Measurements from ENCODE around the gene ZSCAN5B. TPM values are rescaled to one million over a fixed set of nuclear protein-coding genes. Genes with fewer than 3 reads are reported as not detected.
"Not testable (repeated sequence)": the region's sequence is repeated elsewhere in the genome, so short reads cannot be mapped to it uniquely, and the experiment has no call there.

ZSCAN5B gene
- total RNA-seq (not detected), total RNA-seq (0 to 0.13 (median 0) reads per million in 29 experiments)
- not detected for total RNA-seq (2013)

DNA sequence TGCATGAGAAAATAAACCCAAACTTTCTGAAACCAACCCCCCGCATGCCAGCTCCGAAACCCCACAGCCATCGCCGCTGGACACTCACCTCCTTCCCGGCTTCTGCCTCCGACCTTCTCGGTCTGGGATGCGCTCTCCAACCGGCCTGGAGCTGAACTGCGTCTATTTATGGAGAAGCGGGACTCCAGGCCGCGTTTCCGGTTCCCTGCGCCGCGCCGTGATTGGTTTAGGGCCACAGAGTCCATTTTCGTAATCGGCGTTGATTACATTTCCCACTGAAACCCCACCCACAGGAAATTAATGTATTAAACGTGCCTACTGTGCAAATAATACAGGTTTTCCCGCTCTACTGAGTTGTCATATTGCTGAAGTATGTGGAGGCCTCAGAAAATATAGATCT, at the start of gene ZSCAN5B:
TSS of gene ZSCAN5B (minus strand) at position 138 of the 400 bp plus-strand sequence. CDS start 4,731 bp downstream, outside the sequence.
- ATAC-seq (replicated peaks in 1 of 4); H3K36me3 ChIP-seq (ENCODE audit: control insufficient read depth in 2 of 2, extremely low read depth in 1 of 2, insufficient read depth in 1 of 2, low read length in 1 of 2); H3K4me3 Mint-ChIP-seq; H3K4me1 ChIP-seq (ENCODE audit: control insufficient read depth in 1 of 2, extremely low read depth in 1 of 2, insufficient read depth in 2 of 2, low read length in 2 of 2); H3K27me3 ChIP-seq (replicated peaks in 1 of 2; ENCODE audit: control insufficient read depth in 2 of 2, extremely low read depth in 1 of 2, insufficient read depth in 2 of 2, low read length in 1 of 2); H3K36me3 Mint-ChIP-seq; H3K4me3 ChIP-seq (ENCODE audit: control insufficient read depth in 1 of 2, extremely low read depth in 1 of 2, low read length in 1 of 2); H3K27me3 Mint-ChIP-seq; H3K9me3 Mint-ChIP-seq; DNase-seq; CTCF ChIA-PET; H3K4me1 Mint-ChIP-seq; POLR2A ChIA-PET; H3K27ac ChIP-seq (ENCODE audit: low read length); H3K9me3 ChIP-seq; H3K27ac Mint-ChIP-seq: not testable (repeated sequence)
- 92% methylated on average over 7 of the region's 23 CpGs for WGBS (ENCODE audit: insufficient coverage)

GRCh38 chr19:56245764-56246163, 48.2 kb upstream of the ZSCAN5B start:
- H3K27ac ChIP-seq (ENCODE audit: low read length); H3K27me3 ChIP-seq (replicated peaks in 1 of 2; ENCODE audit: control insufficient read depth in 2 of 2, extremely low read depth in 1 of 2, insufficient read depth in 2 of 2, low read length in 1 of 2); H3K4me1 Mint-ChIP-seq; H3K9me3 Mint-ChIP-seq; POLR2A ChIA-PET; H3K4me3 Mint-ChIP-seq; H3K27me3 Mint-ChIP-seq; ATAC-seq (replicated peaks in 1 of 4); H3K36me3 ChIP-seq (ENCODE audit: control insufficient read depth in 2 of 2, extremely low read depth in 1 of 2, insufficient read depth in 1 of 2, low read length in 1 of 2); H3K36me3 Mint-ChIP-seq; DNase-seq; H3K4me1 ChIP-seq (ENCODE audit: control insufficient read depth in 1 of 2, extremely low read depth in 1 of 2, insufficient read depth in 2 of 2, low read length in 2 of 2); H3K27ac Mint-ChIP-seq; H3K4me3 ChIP-seq (ENCODE audit: control insufficient read depth in 1 of 2, extremely low read depth in 1 of 2, low read length in 1 of 2); H3K9me3 ChIP-seq; CTCF ChIA-PET: not testable (repeated sequence)
- 95% methylated on average over 2 of the region's 4 CpGs for WGBS (ENCODE audit: insufficient coverage)

DNA sequence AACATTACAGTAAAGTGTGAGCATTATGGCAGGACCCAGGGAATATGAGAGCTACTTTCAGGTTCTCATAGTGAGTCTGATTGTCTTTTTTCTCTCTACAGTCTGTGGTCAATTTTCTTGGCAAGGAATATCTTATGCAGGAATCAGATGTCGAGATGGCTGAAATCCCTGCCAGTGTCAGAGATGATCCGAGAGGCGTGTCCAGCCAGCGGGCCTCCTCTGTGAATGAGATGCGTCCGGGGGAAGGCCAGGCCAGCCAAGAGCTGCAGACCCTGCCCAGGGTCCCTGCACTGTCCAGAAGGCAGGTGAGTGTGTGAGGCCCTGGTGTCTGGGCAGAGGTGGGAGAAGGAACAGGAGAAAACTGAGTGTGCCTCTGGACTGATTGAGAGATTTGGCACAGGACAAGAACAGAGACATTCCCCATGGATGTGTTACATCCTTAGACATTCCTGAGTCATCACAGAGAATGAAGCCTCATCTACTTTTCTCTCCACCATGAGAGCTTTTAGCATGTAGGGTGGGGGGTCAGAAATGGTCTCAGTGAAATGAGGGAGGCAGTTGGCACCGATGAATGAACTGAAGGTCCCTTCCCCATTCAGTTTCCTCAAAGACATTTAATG, 47.6 kb upstream of the ZSCAN5B start:
- Histone ChIP-seq H3K4me3 (ENCODE audit: control insufficient read depth in 1 of 2, extremely low read depth in 1 of 2, low read length in 1 of 2) (no peak overlapping the region), H3K27ac (ENCODE audit: low read length) (no peak overlapping the region), H3K4me1 (ENCODE audit: control insufficient read depth in 1 of 2, extremely low read depth in 1 of 2, insufficient read depth in 2 of 2, low read length in 2 of 2) (no peaks in the 10 kb centered on the region), H3K36me3 (ENCODE audit: control insufficient read depth in 2 of 2, extremely low read depth in 1 of 2, insufficient read depth in 1 of 2, low read length in 1 of 2) (no peaks in the 10 kb centered on the region), H3K27me3 (replicated peaks in 1 of 2; ENCODE audit: control insufficient read depth in 2 of 2, extremely low read depth in 1 of 2, insufficient read depth in 2 of 2, low read length in 1 of 2) (no peaks in the 10 kb centered on the region), H3K9me3 (no peaks in the 10 kb centered on the region)
- ChIA-PET CTCF (no interaction called here), POLR2A (no interaction called here)
- no peak overlapping the region for H3K4me3 Mint-ChIP-seq
- peaks cover 7% of the 10 kb centered on the region for H3K36me3 Mint-ChIP-seq
- DNase-seq (no peak), ATAC-seq (replicated peaks in 1 of 4) (no peak)
- 92% methylated on average over 6 of the region's 7 CpGs for WGBS (ENCODE audit: insufficient coverage)
- H3K9me3 Mint-ChIP-seq = no peaks in the 10 kb centered on the region
- no peaks in the 10 kb centered on the region for H3K4me1 Mint-ChIP-seq
- H3K27ac Mint-ChIP-seq = no peak overlapping the region
- no peaks in the 10 kb centered on the region for H3K27me3 Mint-ChIP-seq

DNA sequence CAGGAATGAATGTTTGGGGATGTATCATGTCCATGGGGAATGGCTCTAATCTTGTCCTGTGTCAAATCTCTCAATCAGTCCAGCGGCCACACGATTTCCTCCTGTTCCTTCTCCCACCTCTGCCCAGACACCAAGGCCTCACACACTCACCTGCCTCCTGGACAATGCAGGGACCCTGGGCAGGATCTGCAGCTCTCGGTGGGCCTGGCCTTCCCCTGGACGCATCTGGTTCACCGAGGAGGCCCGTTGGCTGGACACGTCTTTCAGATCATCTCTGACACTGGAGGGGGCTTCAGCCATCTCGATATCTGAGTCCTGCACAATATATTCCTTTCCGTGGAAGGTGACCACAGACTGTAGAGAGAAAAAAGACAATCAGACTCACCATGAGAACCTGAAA, 25.9 kb upstream of the ZSCAN5B start:
- Mint-ChIP-seq H3K27me3 (peaks cover 0 to 2% of the 10 kb centered on the region in 2 donors), H3K4me1 (peaks cover 0 to 1% (median 0%) of the 10 kb centered on the region in 3 donors), H3K4me3 (no peak overlapping the region), H3K9me3 (no peaks in the 10 kb centered on the region), H3K27ac (no peak overlapping the region), H3K36me3 (peaks cover 28% of the 10 kb centered on the region)
- Histone ChIP-seq H3K4me1 (ENCODE audit: control insufficient read depth in 1 of 2, extremely low read depth in 1 of 2, insufficient read depth in 2 of 2, low read length in 2 of 2) (no peaks in the 10 kb centered on the region), H3K27me3 (replicated peaks in 1 of 2; ENCODE audit: control insufficient read depth in 2 of 2, extremely low read depth in 1 of 2, insufficient read depth in 2 of 2, low read length in 1 of 2) (peaks cover 2% of the 10 kb centered on the region in 2 experiments), H3K27ac (ENCODE audit: low read length) (no peak overlapping the region), H3K9me3 (no peaks in the 10 kb centered on the region), H3K36me3 (ENCODE audit: control insufficient read depth in 2 of 2, extremely low read depth in 1 of 2, insufficient read depth in 1 of 2, low read length in 1 of 2) (no peaks in the 10 kb centered on the region), H3K4me3 (ENCODE audit: control insufficient read depth in 1 of 2, extremely low read depth in 1 of 2, low read length in 1 of 2) (no peak overlapping the region)
- CTCF ChIA-PET = no interaction called here
- no peak for ATAC-seq (replicated peaks in 1 of 4)
- POLR2A ChIA-PET = no interaction called here
- no peak for DNase-seq
- WGBS (ENCODE audit: insufficient coverage) = 86% methylated on average over 9 of the region's 9 CpGs

- no peak overlapping the region for H3K27ac Mint-ChIP-seq
- CTCF ChIA-PET = no interaction called here
- Histone ChIP-seq H3K27ac (ENCODE audit: low read length) (no peak overlapping the region), H3K4me3 (ENCODE audit: control insufficient read depth in 1 of 2, extremely low read depth in 1 of 2, low read length in 1 of 2) (no peak overlapping the region), H3K36me3 (ENCODE audit: control insufficient read depth in 2 of 2, extremely low read depth in 1 of 2, insufficient read depth in 1 of 2, low read length in 1 of 2) (no peaks in the 10 kb centered on the region), H3K4me1 (ENCODE audit: control insufficient read depth in 1 of 2, extremely low read depth in 1 of 2, insufficient read depth in 2 of 2, low read length in 2 of 2) (no peaks in the 10 kb centered on the region), H3K9me3 (no peaks in the 10 kb centered on the region), H3K27me3 (replicated peaks in 1 of 2; ENCODE audit: control insufficient read depth in 2 of 2, extremely low read depth in 1 of 2, insufficient read depth in 2 of 2, low read length in 1 of 2) (peaks cover 2 to 6% of the 10 kb centered on the region in 2 experiments)
- WGBS (ENCODE audit: insufficient coverage) = 100% methylated on average over 3 of the region's 6 CpGs
- H3K4me1 Mint-ChIP-seq = peaks cover 0 to 3% (median 2%) of the 10 kb centered on the region in 3 donors
- ATAC-seq (replicated peaks in 1 of 4) (no peak), DNase-seq (no peak)
- POLR2A ChIA-PET = no interaction called here
- H3K36me3 Mint-ChIP-seq = peaks cover 28% of the 10 kb centered on the region
- no peaks in the 10 kb centered on the region for H3K9me3 Mint-ChIP-seq
- peaks cover 3 to 6% of the 10 kb centered on the region in 2 donors for H3K27me3 Mint-ChIP-seq
- no peak overlapping the region for H3K4me3 Mint-ChIP-seq
Measured at GRCh38 chr19:56222901-56223300, 25.3 kb upstream of the ZSCAN5B start.

GRCh38 chr19:56221851-56222250, 24.3 kb upstream of the ZSCAN5B start:
- no peaks in the 10 kb centered on the region for H3K9me3 ChIP-seq
- H3K4me3 Mint-ChIP-seq = no peak overlapping the region
- POLR2A ChIA-PET = no interaction called here
- no peaks in the 10 kb centered on the region for H3K9me3 Mint-ChIP-seq
- no peak overlapping the region for H3K27ac Mint-ChIP-seq
- H3K27me3 ChIP-seq (replicated peaks in 1 of 2; ENCODE audit: control insufficient read depth in 2 of 2, extremely low read depth in 1 of 2, insufficient read depth in 2 of 2, low read length in 1 of 2) = peaks cover 2 to 16% of the 10 kb centered on the region in 2 experiments
- peaks cover 0 to 4% of the 10 kb centered on the region in 2 experiments for H3K4me1 ChIP-seq (ENCODE audit: control insufficient read depth in 1 of 2, extremely low read depth in 1 of 2, insufficient read depth in 2 of 2, low read length in 2 of 2)
- DNase-seq (no peak), ATAC-seq (replicated peaks in 1 of 4) (no peak)
- peaks cover 28% of the 10 kb centered on the region for H3K36me3 Mint-ChIP-seq
- no peak overlapping the region for H3K27ac ChIP-seq (ENCODE audit: low read length)
- H3K36me3 ChIP-seq (ENCODE audit: control insufficient read depth in 2 of 2, extremely low read depth in 1 of 2, insufficient read depth in 1 of 2, low read length in 1 of 2) = no peaks in the 10 kb centered on the region
- H3K27me3 Mint-ChIP-seq = peaks cover 4 to 11% of the 10 kb centered on the region in 2 donors
- H3K4me1 Mint-ChIP-seq = peaks cover 0 to 7% (median 5%) of the 10 kb centered on the region in 3 donors
- H3K4me3 ChIP-seq (ENCODE audit: control insufficient read depth in 1 of 2, extremely low read depth in 1 of 2, low read length in 1 of 2) = no peak overlapping the region
- WGBS (ENCODE audit: insufficient coverage) = 98% methylated on average over 6 of the region's 14 CpGs
- CTCF ChIA-PET = no interaction called here

- H3K27ac ChIP-seq (ENCODE audit: low read length); H3K4me3 Mint-ChIP-seq; H3K9me3 ChIP-seq; H3K27ac Mint-ChIP-seq; DNase-seq; H3K4me1 ChIP-seq (ENCODE audit: control insufficient read depth in 1 of 2, extremely low read depth in 1 of 2, insufficient read depth in 2 of 2, low read length in 2 of 2); H3K4me1 Mint-ChIP-seq; POLR2A ChIA-PET; ATAC-seq (replicated peaks in 1 of 4); H3K9me3 Mint-ChIP-seq; H3K36me3 ChIP-seq (ENCODE audit: control insufficient read depth in 2 of 2, extremely low read depth in 1 of 2, insufficient read depth in 1 of 2, low read length in 1 of 2); CTCF ChIA-PET; H3K4me3 ChIP-seq (ENCODE audit: control insufficient read depth in 1 of 2, extremely low read depth in 1 of 2, low read length in 1 of 2): not testable (repeated sequence)
- WGBS (ENCODE audit: insufficient coverage) = 74% methylated on average over 4 of the region's 9 CpGs
- peaks cover 2 to 20% of the 10 kb centered on the region in 2 experiments for H3K27me3 ChIP-seq (replicated peaks in 1 of 2; ENCODE audit: control insufficient read depth in 2 of 2, extremely low read depth in 1 of 2, insufficient read depth in 2 of 2, low read length in 1 of 2)
- Mint-ChIP-seq H3K27me3 (peaks cover 4 to 13% of the 10 kb centered on the region in 2 donors), H3K36me3 (peaks cover 28% of the 10 kb centered on the region)
Measured at GRCh38 chr19:56221442-56221841, 23.9 kb upstream of the ZSCAN5B start.
